HepG2 (cell line): ENCODE measurements around the gene CCL27. TPM values are rescaled to one million over a fixed set of nuclear protein-coding genes. Genes with fewer than 3 reads are reported as not detected.

Source experiments
- AGO1 ChIP-seq: fragments of 200-400 bp; formaldehyde crosslinking; IDR thresholded peaks from 2 replicates; pipeline ENCODE4 v1.6.1; 2017; ENCODE audit warnings: mild to moderate bottlenecking, low read depth, low read length, moderate library complexity; ENCODE audit not compliant: poor library complexity, severe bottlenecking
- ATAD3A ChIP-seq: sonication (generic); formaldehyde crosslinking; IDR thresholded peaks from 2 replicates; pipeline ENCODE4 v1.4.0; 2020; ENCODE audit warnings: missing genetic modification reagents
- CBFB ChIP-seq: sonication (generic); formaldehyde crosslinking; IDR thresholded peaks from 2 replicates; pipeline ENCODE4 v1.4.0; 2020; ENCODE audit warnings: missing genetic modification reagents
- FOXM1 ChIP-seq: sonication (generic); formaldehyde crosslinking; IDR thresholded peaks from 2 replicates; pipeline ENCODE4 v1.5.0; 2020; ENCODE audit warnings: missing genetic modification reagents
- MBD4 ChIP-seq: IDR thresholded peaks from 2 replicates; pipeline ENCODE4 v1.6.1; 2012; ENCODE audit warnings: low read length, inconsistent platforms, borderline replicate concordance
- MIER2 ChIP-seq: IDR thresholded peaks from 2 replicates; pipeline ENCODE4 v1.6.1; 2016; ENCODE audit warnings: missing biosample characterization, missing genetic modification reagents
- MYNN ChIP-seq: sonication (generic); formaldehyde crosslinking; IDR thresholded peaks from 2 replicates; pipeline ENCODE4 v1.4.0; 2020; ENCODE audit warnings: mild to moderate bottlenecking, low read depth, missing genetic modification reagents
- MYPOP ChIP-seq: sonication (generic); formaldehyde crosslinking; IDR thresholded peaks from 2 replicates; pipeline ENCODE4 v1.8.1; 2023; ENCODE audit warnings: mild to moderate bottlenecking, moderate library complexity, missing genetic modification reagents
- NONO ChIP-seq, 2 experiments: fragments of 450-650 bp in 1 of 2; sonication (generic) in 1 of 2; formaldehyde crosslinking in 1 of 2; IDR thresholded peaks in 1 of 2; conservative IDR thresholded peaks in 1 of 2; 2 replicates each; pipeline versions ENCODE4 v1.6.1 to v1.8.0; 2017 to 2022; ENCODE audit warnings: mild to moderate bottlenecking in 1 of 2, missing genetic modification reagents in 1 of 2, moderate library complexity in 1 of 2
- REXO4 ChIP-seq: sonication (generic); formaldehyde crosslinking; IDR thresholded peaks from 2 replicates; pipeline ENCODE4 v1.8.0; 2022; ENCODE audit warnings: missing genetic modification reagents, mild to moderate bottlenecking, borderline replicate concordance
- SIX1 ChIP-seq: sonication (generic); formaldehyde crosslinking; IDR thresholded peaks from 2 replicates; pipeline ENCODE4 v1.4.0; 2020; ENCODE audit warnings: missing genetic modification reagents, borderline replicate concordance
- ZBTB7B ChIP-seq: sonication (generic); formaldehyde crosslinking; IDR thresholded peaks from 2 replicates; pipeline ENCODE4 v1.4.0; 2020; ENCODE audit warnings: missing genetic modification reagents
- ZKSCAN1 ChIP-seq: fragments of 150-350 bp; IDR thresholded peaks from 2 replicates; pipeline ENCODE4 v1.6.1; 2014; ENCODE audit warnings: low read length
- ZNF441 ChIP-seq: sonication (generic); formaldehyde crosslinking; IDR thresholded peaks from 2 replicates; pipeline ENCODE4 v1.7.0; 2021; ENCODE audit warnings: missing genetic modification reagents, borderline replicate concordance
- ZNF547 ChIP-seq: sonication (generic); formaldehyde crosslinking; IDR thresholded peaks from 2 replicates; pipeline ENCODE4 v1.5.1; 2020; ENCODE audit warnings: mild to moderate bottlenecking, missing genetic modification reagents
- ZNF577 ChIP-seq: sonication (generic); formaldehyde crosslinking; IDR thresholded peaks from 2 replicates; pipeline ENCODE4 v1.4.0; 2020; ENCODE audit warnings: mild to moderate bottlenecking, low read depth, missing genetic modification reagents, borderline replicate concordance
- ZNF605 ChIP-seq: sonication (generic); formaldehyde crosslinking; IDR thresholded peaks from 2 replicates; pipeline ENCODE4 v1.8.0; 2022; ENCODE audit warnings: mild to moderate bottlenecking, missing genetic modification reagents
- ZNF724P ChIP-seq: sonication (generic); formaldehyde crosslinking; IDR thresholded peaks from 2 replicates; pipeline ENCODE4 v1.8.0; 2022; ENCODE audit warnings: missing genetic modification reagents, borderline replicate concordance
- ZNF891 ChIP-seq: sonication (generic); formaldehyde crosslinking; IDR thresholded peaks from 2 replicates; pipeline ENCODE4 v1.5.0; 2020; ENCODE audit warnings: mild to moderate bottlenecking, missing genetic modification reagents
- polyA plus RNA-seq, 8 experiments: library from polyadenylated mRNA; depleted of rRNA in 3 of 8; stranded (reverse) in 7 of 8; unstranded in 1 of 8; fragments of >200 nt; fragmentation: Illumina TruSeq in 4 of 8; extraction: Trizol in 4 of 8; gene quantifications; 2 replicates each; pipeline versions ENCODE4 v1.2.1 to v1.2.3, GENCODE V29; 2011 to 2016; ENCODE audit warnings: low read depth in 4 of 8, missing spikeins in 1 of 8, mixed read lengths in 1 of 8; ENCODE audit not compliant: insufficient read depth in 1 of 8
- total RNA-seq, 5 experiments: library from RNA; depleted of rRNA; stranded (reverse); fragments of >200 nt; fragmentation: Illumina TruSeq; extraction: Trizol; gene quantifications; 2 replicates each; pipeline ENCODE4 v1.2.3, GENCODE V29; 2016; ENCODE audit warnings: low read depth in 1 of 5
- TF ChIP-seq, protein P1 (sequence below): sonication (generic); formaldehyde crosslinking; IDR thresholded peaks from 2 replicates; pipeline ENCODE4 v1.4.0; 2020; ENCODE audit warnings: missing genetic modification reagents
- TF ChIP-seq, protein P2 (sequence below), 2 experiments: sonication (generic) in 1 of 2; formaldehyde crosslinking in 1 of 2; IDR thresholded peaks; 2 replicates each; pipeline versions ENCODE4 v1.6.1 to v1.9.0; 2014 to 2022; ENCODE audit warnings: antibody characterized with exemption in 1 of 2, borderline replicate concordance in 1 of 2, inconsistent platforms in 1 of 2, low read depth in 1 of 2, missing genetic modification reagents in 1 of 2

The CCL27 gene
- total and polyA plus RNA-seq, 2 of the 13 experiments (the other 11 are each of a cell fraction or from before 2014, with no cell fraction given) = not detected

- TF ChIP-seq ZNF441 (CRISPR knock-in tag) = no peak
- TF ChIP-seq MIER2 = no peak
- TF ChIP-seq AGO1 = no peak
- TF ChIP-seq ZNF577 (CRISPR knock-in tag) = no peak
- no peak for TF ChIP-seq FOXM1
- TF ChIP-seq MBD4 = no peak
- TF ChIP-seq, protein P1, sequence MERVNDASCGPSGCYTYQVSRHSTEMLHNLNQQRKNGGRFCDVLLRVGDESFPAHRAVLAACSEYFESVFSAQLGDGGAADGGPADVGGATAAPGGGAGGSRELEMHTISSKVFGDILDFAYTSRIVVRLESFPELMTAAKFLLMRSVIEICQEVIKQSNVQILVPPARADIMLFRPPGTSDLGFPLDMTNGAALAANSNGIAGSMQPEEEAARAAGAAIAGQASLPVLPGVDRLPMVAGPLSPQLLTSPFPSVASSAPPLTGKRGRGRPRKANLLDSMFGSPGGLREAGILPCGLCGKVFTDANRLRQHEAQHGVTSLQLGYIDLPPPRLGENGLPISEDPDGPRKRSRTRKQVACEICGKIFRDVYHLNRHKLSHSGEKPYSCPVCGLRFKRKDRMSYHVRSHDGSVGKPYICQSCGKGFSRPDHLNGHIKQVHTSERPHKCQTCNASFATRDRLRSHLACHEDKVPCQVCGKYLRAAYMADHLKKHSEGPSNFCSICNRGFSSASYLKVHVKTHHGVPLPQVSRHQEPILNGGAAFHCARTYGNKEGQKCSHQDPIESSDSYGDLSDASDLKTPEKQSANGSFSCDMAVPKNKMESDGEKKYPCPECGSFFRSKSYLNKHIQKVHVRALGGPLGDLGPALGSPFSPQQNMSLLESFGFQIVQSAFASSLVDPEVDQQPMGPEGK (CRISPR knock-in tag) = peak; percentile 50; the same call in 1 of the 2 replicates
- TF ChIP-seq, protein P2, sequence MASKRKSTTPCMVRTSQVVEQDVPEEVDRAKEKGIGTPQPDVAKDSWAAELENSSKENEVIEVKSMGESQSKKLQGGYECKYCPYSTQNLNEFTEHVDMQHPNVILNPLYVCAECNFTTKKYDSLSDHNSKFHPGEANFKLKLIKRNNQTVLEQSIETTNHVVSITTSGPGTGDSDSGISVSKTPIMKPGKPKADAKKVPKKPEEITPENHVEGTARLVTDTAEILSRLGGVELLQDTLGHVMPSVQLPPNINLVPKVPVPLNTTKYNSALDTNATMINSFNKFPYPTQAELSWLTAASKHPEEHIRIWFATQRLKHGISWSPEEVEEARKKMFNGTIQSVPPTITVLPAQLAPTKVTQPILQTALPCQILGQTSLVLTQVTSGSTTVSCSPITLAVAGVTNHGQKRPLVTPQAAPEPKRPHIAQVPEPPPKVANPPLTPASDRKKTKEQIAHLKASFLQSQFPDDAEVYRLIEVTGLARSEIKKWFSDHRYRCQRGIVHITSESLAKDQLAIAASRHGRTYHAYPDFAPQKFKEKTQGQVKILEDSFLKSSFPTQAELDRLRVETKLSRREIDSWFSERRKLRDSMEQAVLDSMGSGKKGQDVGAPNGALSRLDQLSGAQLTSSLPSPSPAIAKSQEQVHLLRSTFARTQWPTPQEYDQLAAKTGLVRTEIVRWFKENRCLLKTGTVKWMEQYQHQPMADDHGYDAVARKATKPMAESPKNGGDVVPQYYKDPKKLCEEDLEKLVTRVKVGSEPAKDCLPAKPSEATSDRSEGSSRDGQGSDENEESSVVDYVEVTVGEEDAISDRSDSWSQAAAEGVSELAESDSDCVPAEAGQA (IDR thresholded peaks at IDR 0.05; ENCODE audit: low read depth) = no peak
- TF ChIP-seq, protein P2 (CRISPR knock-in tag; IDR thresholded peaks at IDR 0.05; ENCODE audit: borderline replicate concordance) = no peak
- TF ChIP-seq ZNF891 = no peak
- TF ChIP-seq ZKSCAN1 = no peak
- TF ChIP-seq ZNF547 (CRISPR knock-in tag) = no peak
- TF ChIP-seq SIX1 = no peak
- no peak for TF ChIP-seq MYNN (CRISPR knock-in tag)
- no peak for TF ChIP-seq MYPOP (CRISPR knock-in tag)
- no peak for TF ChIP-seq ATAD3A
- no peak for TF ChIP-seq REXO4
- TF ChIP-seq CBFB (CRISPR knock-in tag) = 0 out of 2 replicates have a peak, but pooled peaks have one; percentile 43
- TF ChIP-seq NONO (IDR thresholded peaks at IDR 0.05) = no peak
- 0 out of 2 replicates have a peak, but pooled peaks have one; percentile 37 for TF ChIP-seq NONO (CRISPR knock-in tag; conservative IDR thresholded peaks at IDR 0.05)
- TF ChIP-seq ZNF724P (CRISPR knock-in tag) = no peak
- 0 out of 2 replicates have a peak, but pooled peaks have one; percentile 4 for TF ChIP-seq ZNF605 (CRISPR knock-in tag)
- TF ChIP-seq ZBTB7B (CRISPR knock-in tag) = peak; percentile 50; the same call in 1 of the 2 replicates
Measured at GRCh38 chr9:34701023-34701768, 38.7 kb upstream of the CCL27 start (continued).
